ENCODE data around the gene BABAM2. TPM values are rescaled to one million over a fixed set of nuclear protein-coding genes. Genes with fewer than 3 reads are reported as not detected.

BABAM2 gene
- total RNA-seq, 1 experiment from 2014 or later = 57.6 TPM

DNA sequence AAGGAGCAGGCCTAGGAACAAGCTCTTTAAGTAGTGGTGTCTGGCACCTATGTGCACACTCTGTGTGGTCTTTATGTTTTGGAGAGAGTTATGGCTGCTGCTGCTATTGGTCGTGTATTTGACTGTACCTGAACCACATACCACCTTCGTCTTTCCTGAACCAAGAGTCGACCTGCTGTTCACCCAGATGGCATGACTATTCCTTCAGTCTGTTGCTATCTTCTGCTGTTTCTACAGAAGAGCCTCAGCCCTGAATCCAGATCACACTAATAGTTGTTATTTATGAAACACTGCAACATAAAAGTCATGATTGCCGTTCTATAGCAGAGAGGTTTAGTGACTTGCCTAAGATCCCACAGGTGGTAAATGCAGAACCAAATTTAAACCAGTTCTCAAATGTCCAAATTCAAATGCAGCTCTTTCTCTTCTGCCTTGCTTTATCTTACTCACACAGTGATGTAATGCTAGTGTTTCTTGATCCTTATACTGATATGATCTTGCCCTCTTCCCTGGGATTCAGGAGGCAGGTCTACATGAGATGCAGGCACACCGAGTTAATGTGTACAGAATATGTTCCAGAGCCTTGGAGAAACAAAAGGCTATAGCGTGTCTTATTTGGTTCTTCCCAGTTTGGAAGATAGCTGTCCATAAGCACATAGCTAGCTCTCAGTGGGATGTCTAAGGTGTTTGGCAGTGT, 380.1 kb downstream of the BABAM2 start:
- Mint-ChIP-seq H3K9me3 (ENCODE audit: unreplicated experiment) (no peaks in the 10 kb centered on the region), H3K36me3 (ENCODE audit: insufficient read depth, unreplicated experiment) (peaks cover 12% of the 10 kb centered on the region), H3K4me1 (ENCODE audit: insufficient read depth, unreplicated experiment) (peaks cover 57% of the 10 kb centered on the region), H3K4me3 (ENCODE audit: unreplicated experiment) (no peak overlapping the region), H3K27ac (ENCODE audit: low read depth, unreplicated experiment) (peak overlapping the region; percentile 90), H3K27me3 (ENCODE audit: insufficient read depth, unreplicated experiment) (no peaks in the 10 kb centered on the region)
- ChIA-PET POLR2A (interaction anchor here (0.6 to 12.4 kb wide), 18 partner anchors 13 to 379 kb away, joined by 3 to 277 read pairs (median 15); partner anchors contain the start of gene FOSL2), CTCF (interaction anchor here (0.5 to 1.9 kb wide), 12 partner anchors 31 to 517 kb away, joined by 3 to 6 read pairs (median 4); no protein-coding TSS in a partner anchor)
- TF ChIP-seq, protein P1, sequence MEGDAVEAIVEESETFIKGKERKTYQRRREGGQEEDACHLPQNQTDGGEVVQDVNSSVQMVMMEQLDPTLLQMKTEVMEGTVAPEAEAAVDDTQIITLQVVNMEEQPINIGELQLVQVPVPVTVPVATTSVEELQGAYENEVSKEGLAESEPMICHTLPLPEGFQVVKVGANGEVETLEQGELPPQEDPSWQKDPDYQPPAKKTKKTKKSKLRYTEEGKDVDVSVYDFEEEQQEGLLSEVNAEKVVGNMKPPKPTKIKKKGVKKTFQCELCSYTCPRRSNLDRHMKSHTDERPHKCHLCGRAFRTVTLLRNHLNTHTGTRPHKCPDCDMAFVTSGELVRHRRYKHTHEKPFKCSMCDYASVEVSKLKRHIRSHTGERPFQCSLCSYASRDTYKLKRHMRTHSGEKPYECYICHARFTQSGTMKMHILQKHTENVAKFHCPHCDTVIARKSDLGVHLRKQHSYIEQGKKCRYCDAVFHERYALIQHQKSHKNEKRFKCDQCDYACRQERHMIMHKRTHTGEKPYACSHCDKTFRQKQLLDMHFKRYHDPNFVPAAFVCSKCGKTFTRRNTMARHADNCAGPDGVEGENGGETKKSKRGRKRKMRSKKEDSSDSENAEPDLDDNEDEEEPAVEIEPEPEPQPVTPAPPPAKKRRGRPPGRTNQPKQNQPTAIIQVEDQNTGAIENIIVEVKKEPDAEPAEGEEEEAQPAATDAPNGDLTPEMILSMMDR (IDR thresholded peaks at IDR 0.05; ENCODE audit: unreplicated experiment) = no peak
- intact Hi-C loops (cut with micrococcal nuclease) = loop anchor here (10.0 kb wide), 2 partner anchors 516 to 566 kb away; no protein-coding TSS in a partner anchor
- BruUV-seq (replicated peaks) = no TSS peak
- no peak for DNase-seq (ENCODE audit: unreplicated experiment)

DNA sequence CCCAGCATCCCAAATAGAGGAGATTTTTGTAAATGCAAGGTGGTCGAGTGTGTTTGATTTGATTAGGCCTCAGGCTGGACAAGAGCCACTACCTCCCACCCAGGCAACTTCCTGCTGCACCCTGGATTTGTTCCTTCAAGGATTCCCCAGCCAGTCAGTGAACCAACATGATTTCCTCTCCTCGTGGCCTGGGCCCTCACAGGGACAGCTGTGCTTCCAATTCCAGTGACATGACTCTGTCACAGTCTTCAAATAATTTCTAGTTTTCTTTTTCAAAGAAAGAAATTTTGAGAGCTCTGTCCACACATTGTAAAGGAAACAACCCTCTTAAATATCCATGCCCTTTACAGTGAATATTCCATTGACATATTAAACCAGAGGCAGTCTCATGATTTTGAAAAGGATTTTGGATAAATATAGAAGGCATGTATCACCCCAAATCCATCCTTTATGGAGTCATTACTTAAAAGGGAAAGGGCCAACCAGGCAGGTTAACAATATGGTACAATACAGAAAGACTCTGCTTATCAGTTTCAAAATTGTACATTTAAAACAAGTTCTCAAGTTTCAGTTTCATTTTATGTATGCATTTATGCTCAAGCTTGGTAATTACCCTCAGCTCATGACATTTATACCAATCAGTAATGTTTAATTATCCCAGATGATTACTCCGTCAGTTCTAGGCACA, 380.8 kb downstream of the BABAM2 start:
- DNase-seq (ENCODE audit: unreplicated experiment) = no peak
- ChIA-PET CTCF (interaction anchor here (0.5 to 1.5 kb wide), 6 partner anchors 32 to 518 kb away, joined by 3 to 6 read pairs (median 4); no protein-coding TSS in a partner anchor), POLR2A (interaction anchor here (0.6 to 12.4 kb wide), 12 partner anchors 12 to 382 kb away, joined by 3 to 277 read pairs (median 16); partner anchors contain the start of genes BABAM2, FOSL2 and RBKS)
- TF ChIP-seq, protein P1 (IDR thresholded peaks at IDR 0.05; ENCODE audit: unreplicated experiment) = no peak
- BruUV-seq (replicated peaks) = no TSS peak
- Mint-ChIP-seq H3K36me3 (ENCODE audit: insufficient read depth, unreplicated experiment) (peaks cover 12% of the 10 kb centered on the region), H3K27me3 (ENCODE audit: insufficient read depth, unreplicated experiment) (no peaks in the 10 kb centered on the region), H3K9me3 (ENCODE audit: unreplicated experiment) (no peaks in the 10 kb centered on the region), H3K4me1 (ENCODE audit: insufficient read depth, unreplicated experiment) (peaks cover 64% of the 10 kb centered on the region), H3K4me3 (ENCODE audit: unreplicated experiment) (no peak overlapping the region), H3K27ac (ENCODE audit: low read depth, unreplicated experiment) (peak overlapping the region; percentile 90)
- intact Hi-C loops (cut with micrococcal nuclease) = loop anchor here (10.0 kb wide), 2 partner anchors 517 to 567 kb away; no protein-coding TSS in a partner anchor

DNA sequence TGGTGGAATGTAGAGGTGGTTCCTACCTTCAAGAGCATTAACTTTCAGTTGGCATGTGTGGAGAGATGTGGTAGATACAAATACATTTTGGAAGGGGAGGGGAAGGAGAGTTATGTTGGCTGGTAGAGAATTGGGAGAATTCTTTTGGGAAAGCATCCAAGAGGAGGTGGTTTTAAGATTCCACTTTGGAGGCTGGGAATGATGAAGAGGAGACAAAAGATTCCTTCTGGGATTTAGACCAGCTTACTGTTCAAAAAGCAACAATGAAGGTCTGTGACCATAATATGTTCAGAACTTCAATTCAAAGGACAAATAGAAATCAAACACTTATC, 381.4 kb downstream of the BABAM2 start:
- ChIA-PET POLR2A (interaction anchor here (0.7 to 12.4 kb wide), 7 partner anchors 46 to 382 kb away, joined by 3 to 277 read pairs (median 17); partner anchors contain the start of genes BABAM2, FOSL2 and RBKS), CTCF (interaction anchor here (0.5 to 0.6 kb wide), 2 partner anchors 87 to 560 kb away, joined by 3 to 4 read pairs; no protein-coding TSS in a partner anchor)
- Mint-ChIP-seq H3K4me3 (ENCODE audit: unreplicated experiment) (no peak overlapping the region), H3K36me3 (ENCODE audit: insufficient read depth, unreplicated experiment) (peaks cover 12% of the 10 kb centered on the region), H3K27me3 (ENCODE audit: insufficient read depth, unreplicated experiment) (no peaks in the 10 kb centered on the region), H3K27ac (ENCODE audit: low read depth, unreplicated experiment) (peak overlapping the region; percentile 90), H3K4me1 (ENCODE audit: insufficient read depth, unreplicated experiment) (peaks cover 69% of the 10 kb centered on the region), H3K9me3 (ENCODE audit: unreplicated experiment) (no peaks in the 10 kb centered on the region)
- TF ChIP-seq, protein P1 (IDR thresholded peaks at IDR 0.05; ENCODE audit: unreplicated experiment) = no peak
- intact Hi-C loops (cut with micrococcal nuclease) = loop anchor here (10.0 kb wide), 2 partner anchors 517 to 567 kb away; no protein-coding TSS in a partner anchor
- DNase-seq (ENCODE audit: unreplicated experiment) = no peak
- no TSS peak for BruUV-seq (replicated peaks)

DNA sequence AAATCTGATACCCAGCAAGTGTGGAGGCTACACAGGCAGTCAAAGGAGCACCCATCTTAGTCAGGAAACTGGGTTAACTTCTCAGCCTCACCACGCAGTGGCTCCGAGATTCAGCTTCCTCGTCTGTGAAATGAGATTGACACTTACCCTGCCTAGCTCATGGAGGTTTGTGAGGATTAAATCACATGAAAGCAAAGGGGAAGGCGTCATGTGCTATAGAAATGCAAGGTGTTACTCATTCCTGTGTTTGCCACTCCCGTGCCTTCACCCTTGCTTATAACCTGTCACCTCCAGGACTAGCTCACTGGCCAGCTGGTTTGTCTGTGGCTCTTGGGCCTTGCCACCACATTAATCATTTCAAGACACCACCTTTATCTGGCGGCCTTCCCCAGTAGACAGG, 383.2 kb downstream of the BABAM2 start:
- Mint-ChIP-seq H3K36me3 (ENCODE audit: insufficient read depth, unreplicated experiment) (peaks cover 6% of the 10 kb centered on the region), H3K4me1 (ENCODE audit: insufficient read depth, unreplicated experiment) (peaks cover 67% of the 10 kb centered on the region), H3K9me3 (ENCODE audit: unreplicated experiment) (no peaks in the 10 kb centered on the region), H3K27ac (ENCODE audit: low read depth, unreplicated experiment) (no peak overlapping the region), H3K4me3 (ENCODE audit: unreplicated experiment) (no peak overlapping the region), H3K27me3 (ENCODE audit: insufficient read depth, unreplicated experiment) (no peaks in the 10 kb centered on the region)
- intact Hi-C loops (cut with micrococcal nuclease) = loop anchor here (2.0 to 10.0 kb wide), 3 partner anchors 117 to 569 kb away; no protein-coding TSS in a partner anchor
- POLR2A ChIA-PET = interaction anchor here (0.6 to 12.4 kb wide), 18 partner anchors 10 to 501 kb away, joined by 3 to 277 read pairs (median 14); partner anchors contain the start of genes BABAM2, FOSL2, MRPL33 and RBKS
- no peak for DNase-seq (ENCODE audit: unreplicated experiment)
- TF ChIP-seq, protein P1 (IDR thresholded peaks at IDR 0.05; ENCODE audit: unreplicated experiment) = no peak
- BruUV-seq (replicated peaks) = no TSS peak
- CTCF ChIA-PET = interaction anchor here (0.6 to 2.0 kb wide), 4 partner anchors 49 to 570 kb away, joined by 3 to 6 read pairs (median 3); no protein-coding TSS in a partner anchor

Data from MCF 10A (cell line).